Suppressor macrophage treated with lipopolysaccharide for 1 hour (primary cell): ENCODE data around the gene CEACAM7.

Experiments
- DNase-seq, 3 donors: peaks; one replicate each; pipeline ENCODE4 v3.0.0-alpha.2; 2020 to 2022

The CEACAM7 gene

DNA sequence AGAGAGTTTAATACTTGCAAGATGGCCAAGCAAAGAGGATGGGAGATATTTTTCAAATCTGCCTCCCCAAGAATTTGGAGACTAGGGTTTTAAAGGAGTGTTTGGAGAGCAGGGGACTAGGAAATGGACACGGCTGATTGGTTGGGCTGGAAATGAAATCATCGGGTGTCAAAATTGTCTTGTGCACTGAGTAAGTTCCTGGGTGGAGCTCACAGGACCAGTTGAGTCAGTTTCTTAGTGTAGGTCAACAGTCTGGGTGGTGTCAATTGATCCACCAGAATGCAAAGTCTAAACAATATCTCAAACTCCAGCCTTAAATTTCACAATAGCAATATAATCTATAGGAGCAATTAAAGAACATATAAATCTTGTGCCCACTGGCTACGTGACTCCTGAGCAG, 38.2 kb downstream of the CEACAM7 start:
- no peak for DNase-seq

DNA sequence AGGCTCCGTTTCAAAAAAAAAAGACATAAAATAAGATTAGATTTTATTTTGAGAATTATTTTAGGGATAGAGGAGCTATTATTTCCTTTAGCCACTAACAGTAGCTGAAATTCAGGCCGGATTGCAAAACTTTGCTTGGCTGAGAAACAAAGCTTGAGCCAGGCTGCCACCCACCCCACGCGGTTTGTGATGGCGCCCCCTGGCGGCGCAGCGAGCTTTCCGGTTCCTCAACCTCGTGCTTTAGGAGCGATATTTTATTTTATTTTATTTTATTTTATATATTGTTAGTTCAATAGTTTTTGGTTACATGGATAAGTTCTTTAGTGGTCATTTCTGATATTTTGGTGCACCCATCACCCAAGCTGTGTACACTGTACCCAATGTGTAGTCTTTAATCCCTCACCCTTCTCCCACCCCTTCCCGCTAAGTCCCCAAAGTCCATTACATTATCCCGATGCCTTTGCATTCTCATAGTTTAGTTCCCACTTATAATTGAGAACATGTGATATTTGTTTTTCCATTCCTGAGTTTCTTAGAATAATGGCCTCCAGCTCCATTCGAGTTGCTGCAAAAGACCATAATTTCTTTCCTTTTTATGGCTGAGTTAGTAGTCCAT, 41.4 kb downstream of the CEACAM7 start:
- DNase-seq = peak; percentile 45 to 83 (median 67)

DNA sequence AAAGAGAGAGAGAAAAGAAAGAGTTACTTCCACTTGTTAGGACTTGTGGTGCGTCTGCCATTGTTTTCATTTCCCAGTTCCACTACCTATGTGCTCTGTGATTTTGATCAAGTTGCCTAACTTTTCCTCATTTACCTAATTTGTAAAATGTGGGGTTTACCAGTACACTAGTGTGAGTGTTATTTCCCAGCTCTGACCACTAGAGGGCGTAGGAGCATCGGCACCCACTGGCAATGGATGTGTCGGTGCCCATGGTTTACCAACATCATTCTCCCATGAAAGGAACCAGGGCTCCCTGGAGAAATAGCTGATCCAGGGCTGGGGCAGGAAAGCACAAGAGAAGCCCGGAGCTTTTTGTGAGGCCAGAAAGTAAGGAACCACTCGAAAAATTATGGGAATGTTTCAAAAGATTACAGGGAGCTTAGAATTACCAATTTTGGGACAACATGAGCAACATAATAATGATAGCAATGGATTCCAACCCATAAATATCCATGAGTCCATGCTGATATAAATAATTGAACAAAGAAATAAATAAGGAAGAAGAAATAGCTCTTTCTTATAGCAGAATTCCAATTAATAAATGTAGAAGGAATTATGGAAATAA, 46.1 kb downstream of the CEACAM7 start:
- peak; percentile 77 to 85 (median 83) for DNase-seq

DNA sequence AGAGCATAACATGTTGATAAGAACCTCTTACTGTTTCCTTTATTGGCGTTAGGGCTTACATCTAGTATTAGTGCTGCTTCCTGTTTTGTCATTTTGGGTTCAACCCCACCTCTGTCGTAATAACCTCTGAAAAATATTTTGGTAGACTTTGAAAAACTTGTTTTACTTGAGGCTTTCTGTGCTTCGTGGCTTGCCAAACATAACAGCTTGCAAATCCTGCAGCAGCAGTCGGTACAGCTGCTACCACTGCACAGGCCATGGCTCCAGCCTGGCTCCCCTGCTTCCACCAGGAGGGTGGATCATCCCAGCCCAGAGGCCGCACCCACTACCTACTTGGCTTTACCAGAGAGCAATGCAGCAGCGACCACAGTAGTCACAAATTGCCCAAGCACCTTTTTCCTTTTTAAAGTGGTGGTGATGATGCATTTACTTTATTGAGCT, 49.4 kb downstream of the CEACAM7 start:
- peak in 2 of 3 donors; percentile 16 to 18 for DNase-seq

DNA sequence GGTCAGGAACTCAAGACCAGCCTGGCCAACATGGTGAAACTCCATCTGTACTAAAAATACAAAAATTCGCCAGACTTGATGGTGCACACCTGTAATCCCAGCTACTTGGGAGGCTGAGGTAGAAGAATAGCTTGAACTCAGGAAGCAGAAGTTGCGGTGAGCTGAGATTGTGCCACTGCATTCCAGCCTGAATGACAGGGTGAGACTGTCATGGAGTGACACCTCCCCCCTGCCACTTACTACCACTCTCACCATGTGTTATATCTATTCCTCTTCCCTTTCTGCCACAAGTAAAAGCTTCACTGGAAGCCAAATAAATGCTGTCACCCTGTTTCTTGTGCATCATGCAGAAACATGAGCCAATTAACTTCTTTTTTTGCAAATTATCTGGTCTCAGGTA, 50.6 kb downstream of the CEACAM7 start:
- DNase-seq = peak; percentile 37 to 48 (median 38)

DNA sequence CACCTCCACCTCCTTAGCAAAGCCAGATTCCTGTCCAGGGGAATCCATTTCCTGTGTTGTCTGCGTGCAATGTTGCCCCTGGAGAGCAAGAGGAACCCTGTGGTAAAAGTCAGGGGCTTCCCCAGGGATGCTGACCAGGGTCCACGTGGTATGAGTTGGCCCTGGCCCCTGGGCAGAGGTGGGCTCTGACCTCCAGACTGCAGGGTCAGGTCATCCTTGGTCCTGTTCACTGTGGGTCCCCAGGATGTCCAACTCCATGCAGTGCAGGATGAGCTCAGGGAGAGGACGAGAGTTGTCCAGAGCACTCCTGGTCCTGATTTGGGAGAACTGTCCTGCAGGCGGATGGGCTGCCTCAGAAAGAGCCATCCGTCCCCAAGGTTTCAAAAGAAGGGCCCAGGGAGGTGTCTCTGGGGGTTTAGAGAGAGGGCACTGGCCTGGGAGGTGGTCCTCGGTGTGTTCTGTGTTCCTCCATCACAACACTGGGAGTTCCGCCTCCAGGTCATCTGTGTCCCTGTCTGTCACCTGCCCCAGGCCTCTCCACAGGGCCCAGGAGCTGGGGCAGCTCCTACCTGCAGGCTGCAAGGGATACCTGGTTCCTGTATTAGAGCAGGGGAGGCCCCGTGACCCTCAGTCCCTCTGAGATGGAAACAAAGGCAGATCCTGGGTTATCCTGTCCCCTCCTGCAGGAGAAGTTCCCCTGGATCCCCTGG, 59.9 kb downstream of the CEACAM7 start:
- DNase-seq = no peak

DNA sequence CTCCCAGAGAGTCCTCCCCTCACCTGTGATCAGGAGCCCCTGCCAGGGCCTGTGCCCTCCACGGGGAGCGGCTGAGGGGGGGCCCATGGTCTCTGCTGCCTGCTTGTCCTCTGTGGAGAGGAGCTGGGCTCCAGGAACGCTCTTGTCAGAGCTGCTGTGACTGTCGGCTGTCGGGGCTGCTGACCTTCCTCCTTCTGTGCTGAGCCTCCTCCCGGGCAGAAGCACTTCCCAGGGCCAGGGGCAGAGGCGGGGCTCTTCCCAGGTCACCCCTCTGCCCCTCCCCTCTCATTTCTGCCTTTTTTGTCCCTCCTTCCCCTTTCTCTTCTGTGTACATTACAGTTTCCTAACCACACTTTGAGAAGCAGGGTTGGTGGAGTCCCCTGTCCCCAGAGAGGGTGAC, 61.2 kb downstream of the CEACAM7 start, which contains the start of gene CEACAM4:
TSS of gene CEACAM4 (minus strand) at position 198 of the 400 bp plus-strand sequence. CDS start at position 87, 111 bp downstream.
- DNase-seq = peak; percentile 73 to 80 (median 77)

DNA sequence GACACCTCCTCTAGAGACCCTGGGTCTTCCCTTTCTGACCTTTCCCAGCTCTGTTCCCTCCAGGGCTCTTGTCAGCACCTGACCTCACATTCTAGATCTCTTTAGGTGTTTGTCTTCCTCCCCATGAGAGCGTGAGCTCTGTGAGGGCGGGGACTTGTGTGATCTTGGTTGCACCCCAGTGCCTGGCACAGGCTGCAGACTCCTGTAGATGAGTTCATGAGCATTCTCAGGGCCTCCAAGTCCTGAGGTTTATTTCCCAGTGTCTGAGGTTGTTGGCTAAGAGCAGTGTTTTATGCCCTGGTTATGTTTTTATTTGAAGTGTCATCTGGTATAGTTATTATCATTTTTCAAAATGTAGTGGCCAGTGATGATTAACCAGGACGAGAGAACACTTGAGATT, 61.8 kb downstream of the CEACAM7 start:
- no peak for DNase-seq

DNA sequence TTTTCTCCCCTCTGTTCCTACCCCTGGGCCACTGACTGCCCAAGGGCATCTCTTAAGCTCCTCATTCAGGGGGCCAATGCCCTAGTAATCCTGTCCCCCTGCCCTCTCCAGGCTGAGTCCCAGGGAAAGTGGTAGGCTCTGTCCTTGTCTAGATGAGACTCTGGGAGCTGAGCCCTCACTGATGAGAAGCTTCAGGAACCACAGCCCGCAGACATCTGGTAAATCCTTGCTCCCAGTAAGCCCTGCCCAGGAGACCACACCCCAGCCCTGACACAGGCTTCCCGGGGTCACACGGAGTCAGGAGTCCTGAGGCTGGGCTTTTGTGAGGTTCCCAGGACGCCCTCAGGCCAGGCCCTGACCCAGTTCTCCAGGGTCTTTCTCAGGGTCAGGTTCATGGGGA, 63.1 kb downstream of the CEACAM7 start:
- no peak for DNase-seq

DNA sequence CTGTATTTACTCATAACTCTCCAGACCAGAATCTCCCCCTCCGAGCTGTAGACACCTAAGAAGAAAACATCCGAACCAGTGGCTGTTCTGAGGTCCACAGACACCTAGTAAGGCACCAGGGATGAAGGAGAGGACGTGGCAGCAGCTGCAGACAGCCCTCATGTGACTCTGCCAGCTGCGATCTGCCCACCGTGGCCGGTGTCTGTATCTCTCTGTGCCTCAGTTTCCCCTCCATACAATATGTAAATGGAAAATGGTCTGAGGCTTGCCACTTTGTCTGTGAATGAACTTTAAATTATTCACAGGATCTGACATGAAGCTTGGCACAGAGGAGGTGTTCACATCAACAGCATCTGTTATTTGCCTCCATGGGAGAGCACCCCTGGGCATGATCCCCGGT, 63.6 kb downstream of the CEACAM7 start:
- no peak for DNase-seq

DNA sequence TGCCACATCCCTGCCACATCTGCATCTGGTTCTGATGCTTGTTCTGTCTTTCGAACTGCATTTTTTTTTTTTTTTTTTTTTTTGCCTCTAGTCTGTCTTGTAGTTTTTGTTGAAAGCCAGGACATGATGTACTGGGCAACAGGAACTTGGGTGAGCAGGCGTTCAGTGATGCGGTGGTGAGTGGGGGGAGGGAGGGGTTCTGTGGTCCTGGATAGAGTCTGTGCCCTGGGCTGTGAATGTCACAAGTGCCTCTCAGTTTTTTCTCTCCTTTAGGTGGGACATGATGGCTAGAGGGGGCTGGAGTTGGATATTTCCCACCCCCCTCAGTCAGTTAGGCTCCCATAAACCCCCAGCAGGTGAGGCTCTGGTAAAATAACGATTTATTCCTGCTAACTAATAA, 64.7 kb downstream of the CEACAM7 start:
- DNase-seq = no peak
